H9 (cell line): ENCODE results near the gene TUBB4B. TPM values are rescaled to one million over a fixed set of nuclear protein-coding genes. Genes with fewer than 3 reads are reported as not detected.

Experiments used
- DNase-seq: peaks from one replicate; pipeline ENCODE4 v3.0.0-alpha.2; 2017
- H2AFZ ChIP-seq: one replicate; pipeline ENCODE4 v1.6.1; 2013; ENCODE audit warnings: mild to moderate bottlenecking, low read length, control low read depth, moderate library complexity
- H2AK5ac ChIP-seq: 2 replicates; pipeline ENCODE4 v1.6.1; 2013; ENCODE audit warnings: low read length, control low read depth, mixed read lengths; ENCODE audit not compliant: insufficient read length
- H2BK120ac ChIP-seq: one replicate; pipeline ENCODE4 v1.6.1; 2013; ENCODE audit warnings: low read depth, mild to moderate bottlenecking, low read length, control low read depth, inconsistent platforms; ENCODE audit not compliant: poor library complexity, severe bottlenecking
- H2BK12ac ChIP-seq: 2 replicates; pipeline ENCODE4 v1.6.1; 2013; ENCODE audit warnings: low read length, control low read depth, mixed read lengths, low read depth; ENCODE audit not compliant: insufficient read length
- H2BK15ac ChIP-seq: 2 replicates; pipeline ENCODE4 v1.6.1; 2013; ENCODE audit warnings: low read depth, low read length, control low read depth
- H2BK20ac ChIP-seq: one replicate; pipeline ENCODE4 v1.6.1; 2013; ENCODE audit warnings: low read depth, mild to moderate bottlenecking, low read length, control low read depth, inconsistent platforms; ENCODE audit not compliant: poor library complexity, severe bottlenecking
- H2BK5ac ChIP-seq: 2 replicates; pipeline ENCODE4 v1.6.1; 2013; ENCODE audit warnings: low read length, control low read depth, mixed read lengths; ENCODE audit not compliant: insufficient read length
- H3K14ac ChIP-seq: 2 replicates; pipeline ENCODE4 v1.6.1; 2013; ENCODE audit warnings: low read length, control low read depth; ENCODE audit not compliant: insufficient read depth
- H3K18ac ChIP-seq: 2 replicates; pipeline ENCODE4 v1.6.1; 2013; ENCODE audit warnings: low read depth, mild to moderate bottlenecking, mixed read lengths, low read length, control low read depth; ENCODE audit not compliant: insufficient read length
- H3K23ac ChIP-seq: 2 replicates; pipeline ENCODE4 v1.6.1; 2013; ENCODE audit warnings: low read length, control low read depth, mixed read lengths, low read depth; ENCODE audit not compliant: insufficient read length
- H3K23me2 ChIP-seq: 2 replicates; pipeline ENCODE4 v1.6.1; 2013; ENCODE audit warnings: low read depth, mild to moderate bottlenecking, mixed read lengths, low read length, control low read depth; ENCODE audit not compliant: insufficient read length, poor library complexity, severe bottlenecking
- H3K27ac ChIP-seq: 2 replicates; pipeline ENCODE4 v1.5.1; 2013; ENCODE audit warnings: low read length, control low read depth, mixed read lengths, low read depth; ENCODE audit not compliant: insufficient read length
- H3K27me3 ChIP-seq: 2 replicates; pipeline ENCODE4 v1.6.1; 2013; ENCODE audit warnings: low read length, control low read depth, inconsistent platforms; ENCODE audit not compliant: insufficient read depth
- H3K4ac ChIP-seq: 2 replicates; pipeline ENCODE4 v1.6.1; 2013; ENCODE audit warnings: low read depth, mild to moderate bottlenecking, control low read depth, inconsistent platforms, low read length, moderate library complexity
- H3K4me1 ChIP-seq: 2 replicates; pipeline ENCODE4 v1.6.1; 2013; ENCODE audit warnings: low read length, control low read depth, inconsistent platforms; ENCODE audit not compliant: insufficient read depth
- H3K4me2 ChIP-seq: 2 replicates; pipeline ENCODE4 v1.6.1; 2013; ENCODE audit warnings: low read length, control low read depth, mixed read lengths; ENCODE audit not compliant: insufficient read length, insufficient read depth
- H3K56ac ChIP-seq: 2 replicates; pipeline ENCODE4 v1.6.1; 2013; ENCODE audit warnings: low read depth, mild to moderate bottlenecking, mixed read lengths, low read length, control low read depth; ENCODE audit not compliant: insufficient read length
- H3K79me1 ChIP-seq: 2 replicates; pipeline ENCODE4 v1.6.1; 2013; ENCODE audit warnings: low read depth, mild to moderate bottlenecking, moderate library complexity, low read length, control low read depth, inconsistent platforms; ENCODE audit not compliant: insufficient read depth, poor library complexity, severe bottlenecking
- H3K79me2 ChIP-seq: 2 replicates; pipeline ENCODE4 v1.6.1; 2013; ENCODE audit warnings: low read length, control low read depth, inconsistent platforms; ENCODE audit not compliant: insufficient read depth
- H3K9ac ChIP-seq: 2 replicates; pipeline ENCODE4 v1.6.1; 2013; ENCODE audit warnings: low read length, control low read depth, mixed read lengths; ENCODE audit not compliant: insufficient read length; ENCODE audit errors: extremely low read depth
- H3K9me3 ChIP-seq: one replicate; pipeline ENCODE4 v1.6.1; 2013; ENCODE audit warnings: low read depth, low read length, inconsistent platforms; ENCODE audit not compliant: control insufficient read depth
- H3T11ph ChIP-seq: one replicate; pipeline ENCODE4 v1.6.1; 2013; ENCODE audit warnings: mild to moderate bottlenecking, low read length, control low read depth, inconsistent platforms
- H4K20me1 ChIP-seq: one replicate; pipeline ENCODE4 v1.6.1; 2013; ENCODE audit not compliant: control insufficient read depth, insufficient read length, insufficient read depth
- H4K5ac ChIP-seq: 2 replicates; pipeline ENCODE4 v1.6.1; 2013; ENCODE audit warnings: low read depth, mild to moderate bottlenecking, mixed read lengths, low read length, control low read depth; ENCODE audit not compliant: insufficient read length
- H4K8ac ChIP-seq: replicated peaks from 2 replicates; pipeline ENCODE4 v1.6.1; 2013; ENCODE audit warnings: low read length, control low read depth, mixed read lengths, low read depth; ENCODE audit not compliant: insufficient read length
- H4K91ac ChIP-seq: 2 replicates; pipeline ENCODE4 v1.6.1; 2013; ENCODE audit warnings: low read depth, mild to moderate bottlenecking, moderate library complexity, mixed read lengths, low read length, control low read depth; ENCODE audit not compliant: insufficient read length
- H3K27ac Mint-ChIP-seq, 3 experiments: 2 replicates in 2 of 3; 3 replicates in 1 of 3; pipeline ENCODE4 v1.8.0; 2020 to 2021; ENCODE audit warnings: mixed read lengths in 3 of 3, mild to moderate bottlenecking in 1 of 3, moderate library complexity in 1 of 3
- H3K27me3 Mint-ChIP-seq: 2 replicates; pipeline ENCODE4 v1.8.0; 2021; ENCODE audit warnings: low read depth, mild to moderate bottlenecking, moderate library complexity, mixed read lengths
- H3K36me3 Mint-ChIP-seq, 3 experiments: 2 replicates in 2 of 3; 3 replicates in 1 of 3; pipeline ENCODE4 v1.8.0; 2020 to 2021; ENCODE audit warnings: low read depth in 3 of 3, mixed read lengths in 3 of 3; ENCODE audit not compliant: insufficient read depth in 1 of 3
- H3K4me1 Mint-ChIP-seq, 2 experiments: 2 replicates each; pipeline ENCODE4 v1.8.0; 2020; ENCODE audit warnings: mixed read lengths in 2 of 2
- H3K4me3 Mint-ChIP-seq, 2 experiments: 2 replicates in 1 of 2; 3 replicates in 1 of 2; pipeline ENCODE4 v1.8.0; 2020 to 2021; ENCODE audit warnings: mild to moderate bottlenecking in 2 of 2, mixed read lengths in 2 of 2, moderate library complexity in 1 of 2
- H3K9me3 Mint-ChIP-seq, 2 experiments: 2 replicates in 1 of 2; 3 replicates in 1 of 2; pipeline ENCODE4 v1.8.0; 2020; ENCODE audit warnings: mild to moderate bottlenecking in 2 of 2, mixed read lengths in 2 of 2, moderate library complexity in 1 of 2
- CTCF ChIP-seq: fragments of 200-600 bp; sonication (generic); conservative IDR thresholded peaks from 3 replicates; pipeline ENCODE4 v1.8.0; 2021; ENCODE audit warnings: antibody characterized with exemption, mild to moderate bottlenecking
- WGBS: extraction: QIAGEN DNeasy Blood & Tissue Kit; methylation state at CpG from one replicate; pipeline ENCODE4 v1.1.7; 2013; ENCODE audit warnings: missing lambda C conversion rate, low lambda C conversion rate, mixed read lengths; ENCODE audit not compliant: insufficient read length; ENCODE audit errors: extremely low coverage; 5-methylcytosine and 5-hydroxymethylcytosine counted together
- total RNA-seq: library from RNA; stranded (reverse); gene quantifications from 2 replicates; pipeline ENCODE4 v1.2.1, GENCODE V29; 2021

The TUBB4B gene
- total RNA-seq, 1 experiment from 2014 or later, result 378 TPM

- no peak overlapping the region for H2AFZ ChIP-seq
These were observed 39.8 kb upstream of the TUBB4B start for GRCh38 chr9:137201205-137201868.

More at GRCh38 chr9:137201205-137201868, 39.8 kb upstream of the TUBB4B start:
- Histone ChIP-seq H3K27me3 (no peaks in the 10 kb centered on the region), H3K23me2 (peaks cover 8% of the 10 kb centered on the region), H4K5ac (no peak overlapping the region), H3K79me2 (peaks cover 12% of the 10 kb centered on the region; the same call in 1 of the 2 replicates), H3K4me1 (no peaks in the 10 kb centered on the region; the same call in 1 of the 2 replicates), H3K14ac (peak overlapping the region; percentile 86; the same call in 1 of the 2 replicates), H3K27ac (no peak overlapping the region), H2AK5ac (no peak overlapping the region), H3K9me3 (no peaks in the 10 kb centered on the region), H2BK20ac (no peak overlapping the region), H3K4ac (no peak overlapping the region), H2BK12ac (no peak overlapping the region), H4K91ac (no peak overlapping the region), H3K9ac (peak overlapping the region; percentile 67), H4K8ac (no peak overlapping the region), H3K79me1 (peaks cover 16% of the 10 kb centered on the region), H2BK5ac (no peak overlapping the region), H2BK120ac (no peak overlapping the region), H3K18ac (peak overlapping the region; percentile 52), H2BK15ac (no peak overlapping the region), H3K4me2 (peak overlapping the region; percentile 65), H4K20me1 (no peaks in the 10 kb centered on the region), H3T11ph (no peak overlapping the region), H3K23ac (no peak overlapping the region), H3K56ac (no peak overlapping the region)
- peak overlapping the region; percentile 76 to 85 for H3K4me3 Mint-ChIP-seq
- H3K27me3 Mint-ChIP-seq, result peaks cover 2% of the 10 kb centered on the region; the same call in 1 of the 2 replicates
- no peak for TF ChIP-seq CTCF
- H3K27ac Mint-ChIP-seq, result peak overlapping the region; percentile 18 to 82 (median 66); a peak in 1 of 7 replicates
- peaks cover 15 to 37% of the 10 kb centered on the region in 2 experiments for H3K4me1 Mint-ChIP-seq
- no CpG with 5 or more reads among the region's 23 CpGs for WGBS
- peaks cover 0 to 6% (median 0%) of the 10 kb centered on the region in 3 experiments; a peak in 5 of 7 replicates for H3K36me3 Mint-ChIP-seq
- no peaks in the 10 kb centered on the region for H3K9me3 Mint-ChIP-seq
- DNase-seq, result no peak
